GM13977 (cell line): ENCODE results near the gene BBS1.
"Not testable (repeated sequence)": the region's sequence is repeated elsewhere in the genome, so short reads cannot be mapped to it uniquely, and the experiment has no call there.

Source experiments
- DNase-seq: peaks from one replicate; pipeline ENCODE4 v3.0.0; 2012; ENCODE audit warnings: low spot score
- in situ Hi-C: fragments of 300-500 bp; cut with MboI; formaldehyde crosslinking; loops from one replicate; pipeline ENCODE4 v1.12.0; 2022; ENCODE audit warnings: low sequenced_read_pairs, low pct_unique_long_range_greater_than_20kb, mixed read lengths, inconsistent platforms; ENCODE audit not compliant: unreplicated experiment
- TF ChIP-seq, protein P1 (sequence below): IDR thresholded peaks from 2 replicates; pipeline ENCODE4 v1.5.1; 2012; ENCODE audit warnings: mild to moderate bottlenecking, control low read depth; ENCODE audit not compliant: insufficient read depth; ENCODE audit errors: extremely low read depth, missing control alignments

The BBS1 gene

DNA sequence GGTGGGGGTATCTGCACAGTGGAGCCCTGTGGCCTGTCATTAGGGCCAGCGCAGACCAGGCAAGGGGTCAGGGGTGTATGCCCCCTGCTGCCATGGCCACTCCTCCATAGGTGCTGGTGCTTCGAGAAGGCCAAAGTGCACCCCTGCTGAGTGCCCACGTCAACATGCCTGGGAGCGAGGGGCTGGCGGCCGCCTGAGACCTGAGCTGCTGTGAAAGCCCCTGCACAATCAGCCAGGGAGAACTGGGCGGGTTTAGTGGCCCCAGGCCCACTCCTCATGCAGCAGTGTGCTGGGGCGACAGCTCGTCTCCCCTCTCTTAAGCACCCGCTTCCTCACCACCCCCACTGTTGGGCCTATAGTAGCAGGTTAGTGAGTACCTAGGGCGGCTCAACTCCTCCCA is 21.4 kb downstream of the BBS1 start:
- in situ Hi-C loops: no loop called here
- DNase-seq: no peak
- TF ChIP-seq, protein P1, sequence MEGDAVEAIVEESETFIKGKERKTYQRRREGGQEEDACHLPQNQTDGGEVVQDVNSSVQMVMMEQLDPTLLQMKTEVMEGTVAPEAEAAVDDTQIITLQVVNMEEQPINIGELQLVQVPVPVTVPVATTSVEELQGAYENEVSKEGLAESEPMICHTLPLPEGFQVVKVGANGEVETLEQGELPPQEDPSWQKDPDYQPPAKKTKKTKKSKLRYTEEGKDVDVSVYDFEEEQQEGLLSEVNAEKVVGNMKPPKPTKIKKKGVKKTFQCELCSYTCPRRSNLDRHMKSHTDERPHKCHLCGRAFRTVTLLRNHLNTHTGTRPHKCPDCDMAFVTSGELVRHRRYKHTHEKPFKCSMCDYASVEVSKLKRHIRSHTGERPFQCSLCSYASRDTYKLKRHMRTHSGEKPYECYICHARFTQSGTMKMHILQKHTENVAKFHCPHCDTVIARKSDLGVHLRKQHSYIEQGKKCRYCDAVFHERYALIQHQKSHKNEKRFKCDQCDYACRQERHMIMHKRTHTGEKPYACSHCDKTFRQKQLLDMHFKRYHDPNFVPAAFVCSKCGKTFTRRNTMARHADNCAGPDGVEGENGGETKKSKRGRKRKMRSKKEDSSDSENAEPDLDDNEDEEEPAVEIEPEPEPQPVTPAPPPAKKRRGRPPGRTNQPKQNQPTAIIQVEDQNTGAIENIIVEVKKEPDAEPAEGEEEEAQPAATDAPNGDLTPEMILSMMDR: no peak

- in situ Hi-C loops: no loop called here
- DNase-seq: no peak
- TF ChIP-seq, protein P1: no peak
Observed at GRCh38 chr11:66532784-66533183, 22.3 kb downstream of the BBS1 start.

- in situ Hi-C loops: no loop called here
Observed at GRCh38 chr11:66539170-66539869, 28.9 kb downstream of the BBS1 start.

DNA sequence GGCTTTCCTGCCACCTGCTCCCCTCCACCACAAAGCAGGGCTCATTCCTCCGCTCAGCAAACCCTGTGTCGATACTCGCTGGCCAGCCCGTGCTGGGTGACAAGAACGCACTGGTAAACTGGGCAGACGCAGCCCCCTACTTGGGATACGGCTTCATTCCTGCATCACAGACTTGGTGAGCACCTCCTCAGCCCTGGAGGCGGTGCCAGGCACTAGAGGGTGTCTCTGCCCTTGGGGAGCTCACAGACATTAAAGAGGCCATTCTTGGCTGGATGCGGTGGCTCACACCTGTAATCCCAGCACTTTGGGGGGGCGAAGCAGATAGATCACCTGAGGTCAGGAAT is 29.4 kb downstream of the BBS1 start:
- DNase-seq: no peak
- TF ChIP-seq, protein P1: no peak
- in situ Hi-C loops: no loop called here

More at GRCh38 chr11:66539170-66539869, 28.9 kb downstream of the BBS1 start:
- TF ChIP-seq, protein P1: no peak
- no peak for DNase-seq

DNA sequence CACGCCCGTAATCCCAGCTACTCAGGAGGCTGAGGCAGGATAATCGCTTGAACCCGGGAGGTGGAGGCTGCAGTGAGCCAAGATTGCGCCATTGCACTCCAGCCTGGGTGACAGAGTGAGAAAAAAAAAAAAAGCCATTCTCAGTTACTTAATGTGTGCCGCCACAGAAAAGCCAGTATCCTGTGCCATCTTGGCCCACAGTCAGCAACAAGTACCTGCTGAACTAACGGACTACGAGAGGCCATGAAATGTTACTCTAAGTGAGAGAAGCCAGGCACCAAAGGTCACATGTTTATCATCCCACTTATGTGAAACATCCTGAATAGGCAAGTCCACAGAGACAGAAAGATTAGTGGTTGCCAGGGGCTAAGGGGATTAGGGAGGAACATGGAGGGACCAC is 30.2 kb downstream of the BBS1 start:
- in situ Hi-C loops, DNase-seq: not testable (repeated sequence)

DNA sequence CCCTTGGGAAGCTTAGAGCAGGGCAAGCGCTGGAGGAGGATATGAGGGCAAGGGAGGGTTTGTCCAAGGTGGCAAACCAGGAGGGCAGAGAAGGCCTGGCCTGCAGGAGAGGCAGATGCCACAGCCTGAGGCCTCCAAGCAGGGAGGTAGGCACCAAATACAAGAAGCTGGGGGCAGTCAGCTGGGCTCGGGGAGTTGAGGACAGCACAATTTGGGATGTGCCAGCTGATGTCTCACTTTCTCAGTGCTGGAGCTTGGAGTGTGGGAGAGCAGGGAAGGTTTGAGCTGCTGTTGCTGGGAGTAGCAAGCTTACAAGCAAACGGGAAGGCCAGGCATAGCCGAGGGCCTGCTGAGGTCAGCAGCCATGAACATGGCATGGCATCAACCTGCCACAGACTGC is 31.5 kb downstream of the BBS1 start:
- in situ Hi-C loops: no loop called here
- DNase-seq: no peak

DNA sequence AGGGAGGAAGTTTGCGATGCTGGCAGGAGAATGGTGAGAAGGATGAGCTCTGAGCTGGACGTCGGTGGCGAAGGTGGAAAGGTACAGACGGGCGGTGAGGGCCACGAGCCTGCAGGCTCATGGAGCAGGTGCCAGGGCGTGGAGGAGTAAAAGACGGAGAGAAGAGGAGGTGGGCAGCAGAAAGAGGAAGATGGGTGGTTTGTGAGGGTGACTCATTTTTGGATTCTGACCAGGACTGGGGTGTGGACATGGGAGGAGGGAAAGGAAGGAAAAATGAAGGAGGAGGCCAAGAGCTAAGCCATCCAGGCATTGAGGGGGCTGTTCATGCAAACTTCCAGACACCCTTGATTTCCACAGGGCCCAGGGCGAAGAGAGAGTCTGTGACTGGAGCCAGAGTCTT is 31.9 kb downstream of the BBS1 start:
- in situ Hi-C loops: no loop called here
- TF ChIP-seq, protein P1: no peak
- no peak for DNase-seq

More for the DNA sequence above, 31.5 kb downstream of the BBS1 start:
- TF ChIP-seq, protein P1: no peak
